K562 (cell line): ENCODE results near the gene SMAD7. TPM values are rescaled to one million over a fixed set of nuclear protein-coding genes. Genes with fewer than 3 reads are reported as not detected.

Source experiments
- ATAC-seq: fragments of 200-7000 bp; cut with Tn5 transposase; 3 replicates; pipeline ENCODE4 v1.9.1; 2020; ENCODE audit warnings: moderate library complexity
- BruUV-seq: library from RNA; stranded (reverse); fragments of 400-500 nt; replicated peaks from 2 replicates; lab custom pipeline; 2021; lab: Mats Ljungman, UMichigan
- CTCF ChIA-PET: fragments of 300-600 bp; formaldehyde crosslinking; extraction: SDS; loops from one replicate; lab custom pipeline; 2021; ENCODE audit warnings: low intra/inter-chr PET ratio; lab: Yijun Ruan, JAX
- POLR2A ChIA-PET: fragments of 300-600, 350-650 bp; sonication (Branson Sonifier 250); formaldehyde crosslinking; extraction: SDS; loops from one replicate; lab custom pipeline; 2021; ENCODE audit warnings: antibody characterized with exemption, inconsistent platforms; lab: Yijun Ruan, JAX
- DNase-seq, 4 experiments: peaks; one replicate each; pipeline versions ENCODE4 v3.0.0 to v3.0.0-alpha.2; 2011 to 2018; ENCODE audit warnings: low spot score in 3 of 4, mixed read lengths in 3 of 4; ENCODE audit errors: extremely low read depth in 1 of 4
- FAIRE-seq: peaks from 2 replicates; lab custom pipeline; 2011; peaks lifted over from hg19 to GRCh38; lab: Jason Lieb, UNC
- H2AFZ ChIP-seq: 2 replicates; pipeline ENCODE4 v1.6.0; 2011; ENCODE audit warnings: low read depth, low read length, control low read depth, inconsistent platforms
- H3K27ac ChIP-seq: fragments of 200-600 bp; 3 replicates; pipeline ENCODE4 v1.8.0; 2011; ENCODE audit warnings: low read depth, mild to moderate bottlenecking, control low read depth, inconsistent platforms, low read length, moderate library complexity, mixed read lengths; ENCODE audit errors: extremely low read depth
- H3K27me3 ChIP-seq, 2 experiments: fragments of 300-600 bp in 1 of 2; 2 replicates in 1 of 2; 3 replicates in 1 of 2; pipeline versions ENCODE4 v1.6.0 to v1.8.0; 2011; ENCODE audit warnings: inconsistent platforms in 2 of 2, low read length in 2 of 2, mild to moderate bottlenecking in 1 of 2, mixed read lengths in 1 of 2, moderate library complexity in 1 of 2; ENCODE audit not compliant: control insufficient read depth in 2 of 2, insufficient read depth in 2 of 2
- H3K36me3 ChIP-seq: fragments of 300-600 bp; 3 replicates; pipeline ENCODE4 v1.8.0; 2011; ENCODE audit warnings: mild to moderate bottlenecking, low read length, inconsistent platforms; ENCODE audit not compliant: control insufficient read depth, insufficient read depth
- H3K4me1 ChIP-seq, 2 experiments: fragments of 200-600 bp in 1 of 2; replicated peaks in 1 of 2; 2 replicates in 1 of 2; 3 replicates in 1 of 2; pipeline versions ENCODE4 v1.5.1 to v1.8.0; 2011; ENCODE audit warnings: inconsistent platforms in 2 of 2, low read length in 2 of 2, mild to moderate bottlenecking in 1 of 2, mixed read lengths in 1 of 2, moderate library complexity in 1 of 2; ENCODE audit not compliant: control insufficient read depth in 2 of 2, insufficient read depth in 2 of 2
- H3K4me2 ChIP-seq: 2 replicates; pipeline ENCODE4 v1.6.1; 2011; ENCODE audit warnings: low read length, control low read depth, inconsistent platforms, mixed read lengths; ENCODE audit not compliant: insufficient read depth
- H3K4me3 ChIP-seq: fragments of 200-600 bp; sonication (generic), shearing (Covaris generic); 2 replicates; pipeline ENCODE4 v1.5.1; 2016; ENCODE audit warnings: control low read depth, inconsistent platforms
- H3K79me2 ChIP-seq: fragments of 200-600 bp; 3 replicates; pipeline ENCODE4 v1.8.0; 2011; ENCODE audit warnings: low read length, inconsistent platforms; ENCODE audit not compliant: control insufficient read depth, insufficient read depth
- H3K9ac ChIP-seq, 2 experiments: 2 replicates each; pipeline versions ENCODE4 v1.6.0 to v1.6.1; 2011; ENCODE audit warnings: low read depth in 2 of 2, low read length in 2 of 2, control low read depth in 1 of 2, inconsistent platforms in 1 of 2, mild to moderate bottlenecking in 1 of 2, mixed read lengths in 1 of 2; ENCODE audit not compliant: insufficient read depth in 1 of 2
- H3K9me1 ChIP-seq: one replicate; pipeline ENCODE4 v1.6.0; 2011; ENCODE audit warnings: inconsistent platforms, mild to moderate bottlenecking, low read length, moderate library complexity; ENCODE audit not compliant: control insufficient read depth, insufficient read depth
- H3K9me3 ChIP-seq: replicated peaks from 2 replicates; pipeline ENCODE4 v1.5.1; 2011; ENCODE audit warnings: low read depth, low read length, inconsistent platforms; ENCODE audit not compliant: control insufficient read depth, insufficient read depth
- H4K20me1 ChIP-seq: replicated peaks from 2 replicates; pipeline ENCODE4 v1.6.1; 2011; ENCODE audit warnings: low read length, inconsistent platforms, mixed read lengths; ENCODE audit not compliant: control insufficient read depth, insufficient read depth
- ADNP ChIP-seq: fragments of 200-800 bp; sonication (Bioruptor generic); IDR thresholded peaks from 2 replicates; pipeline ENCODE4 v1.6.1; 2016; ENCODE audit warnings: missing genetic modification characterization, missing compliant biosample characterization
- FOSL1 ChIP-seq: fragments of 200-800 bp; sonication (Bioruptor generic); conservative IDR thresholded peaks from 2 replicates; pipeline ENCODE4 v1.6.1; 2016; ENCODE audit warnings: missing genetic modification characterization, missing compliant biosample characterization
- KDM2B ChIP-seq: fragments of 250-450 bp; sonication (Bioruptor Pico); IDR thresholded peaks from 2 replicates; pipeline ENCODE4 v1.8.0; 2021; ENCODE audit warnings: mild to moderate bottlenecking, moderate library complexity
- RBM25 ChIP-seq: fragments of 200-400 bp; formaldehyde crosslinking; IDR thresholded peaks from 2 replicates; pipeline ENCODE4 v1.6.1; 2018; ENCODE audit warnings: low read length, low read depth, moderate library complexity; ENCODE audit not compliant: severe bottlenecking
- ZNF239 ChIP-seq: fragments of 250-450 bp; sonication (Bioruptor Pico); IDR thresholded peaks from 2 replicates; pipeline ENCODE4 v1.4.0; 2020; ENCODE audit warnings: mild to moderate bottlenecking
- ZNF668 ChIP-seq: fragments of 250-450 bp; sonication (Bioruptor Pico); IDR thresholded peaks from 2 replicates; pipeline ENCODE4 v1.8.0; 2022; ENCODE audit warnings: mild to moderate bottlenecking, inconsistent platforms
- WGBS: fragments of 100-300 bp; shearing (Covaris generic); methylation state at CpG from one replicate; pipeline ENCODE4 v1.1.6; 2016; ENCODE audit warnings: low coverage, mixed read lengths; ENCODE audit not compliant: insufficient coverage; ENCODE audit errors: missing lambda C conversion rate; 5-methylcytosine and 5-hydroxymethylcytosine counted together
- in situ Hi-C: fragments of 300-500 bp; cut with MboI; formaldehyde crosslinking; loops from 4 replicates; pipeline ENCODE4 v1.15.0; 2018; ENCODE audit warnings: inconsistent platforms, mixed read lengths
- intact Hi-C: fragments of 100-400 bp; cut with micrococcal nuclease; formaldehyde crosslinking; loops from 2 replicates; pipeline ENCODE4 v1.14.2; 2022
- polyA plus RNA-seq, 8 experiments: library from polyadenylated mRNA; depleted of rRNA in 4 of 8; stranded (reverse) in 5 of 8; unstranded in 3 of 8; fragments of >200 nt; fragmentation: Nextera tagmentation in 2 of 8; fragmentation: Illumina TruSeq in 1 of 8; extraction: Ambion mirVana in 2 of 8; extraction: Trizol in 1 of 8; gene quantifications; 2 replicates each; pipeline versions ENCODE4 v1.2.1 to v1.2.3, GENCODE V29; 2011 to 2014; ENCODE audit warnings: inconsistent platforms in 1 of 8, missing spikeins in 1 of 8
- total RNA-seq, 7 experiments: library from RNA; depleted of rRNA in 6 of 7; stranded (reverse); fragments of >200 nt in 6 of 7; fragmentation: Illumina TruSeq in 2 of 7; extraction: Trizol in 2 of 7; gene quantifications; 2 replicates each; pipeline versions ENCODE4 v1.2.1 to v1.2.3, GENCODE V29; 2011 to 2021; ENCODE audit warnings: low replicate concordance in 1 of 7
- TF ChIP-seq, protein P1 (sequence below), 3 experiments: fragments of 200-800 bp in 1 of 3; sonication (Bioruptor generic) in 1 of 3; sonication (generic) in 1 of 3; formaldehyde crosslinking in 1 of 3; IDR thresholded peaks; 2 replicates each; pipeline versions ENCODE4 v1.6.1 to v1.8.0; 2016 to 2022; ENCODE audit warnings: mild to moderate bottlenecking in 2 of 3, missing compliant biosample characterization in 2 of 3, missing genetic modification characterization in 2 of 3, missing genetic modification reagents in 1 of 3
- TF ChIP-seq, protein P2 (sequence below): fragments of 450-650 bp; formaldehyde crosslinking; IDR thresholded peaks from 2 replicates; pipeline ENCODE4 v1.4.0; 2022; ENCODE audit warnings: mild to moderate bottlenecking, moderate library complexity
- TF ChIP-seq, protein P3 (sequence below): fragments of 250-450 bp; sonication (Bioruptor Pico); IDR thresholded peaks from 2 replicates; pipeline ENCODE4 v1.5.0; 2020; ENCODE audit warnings: mild to moderate bottlenecking, borderline replicate concordance

SMAD7 gene
- total and polyA plus RNA-seq, 9 of the 15 experiments (the other 6 are each of a cell fraction or from before 2014, with no cell fraction given): 0.13 to 3.0 (median 1.6) TPM

DNA sequence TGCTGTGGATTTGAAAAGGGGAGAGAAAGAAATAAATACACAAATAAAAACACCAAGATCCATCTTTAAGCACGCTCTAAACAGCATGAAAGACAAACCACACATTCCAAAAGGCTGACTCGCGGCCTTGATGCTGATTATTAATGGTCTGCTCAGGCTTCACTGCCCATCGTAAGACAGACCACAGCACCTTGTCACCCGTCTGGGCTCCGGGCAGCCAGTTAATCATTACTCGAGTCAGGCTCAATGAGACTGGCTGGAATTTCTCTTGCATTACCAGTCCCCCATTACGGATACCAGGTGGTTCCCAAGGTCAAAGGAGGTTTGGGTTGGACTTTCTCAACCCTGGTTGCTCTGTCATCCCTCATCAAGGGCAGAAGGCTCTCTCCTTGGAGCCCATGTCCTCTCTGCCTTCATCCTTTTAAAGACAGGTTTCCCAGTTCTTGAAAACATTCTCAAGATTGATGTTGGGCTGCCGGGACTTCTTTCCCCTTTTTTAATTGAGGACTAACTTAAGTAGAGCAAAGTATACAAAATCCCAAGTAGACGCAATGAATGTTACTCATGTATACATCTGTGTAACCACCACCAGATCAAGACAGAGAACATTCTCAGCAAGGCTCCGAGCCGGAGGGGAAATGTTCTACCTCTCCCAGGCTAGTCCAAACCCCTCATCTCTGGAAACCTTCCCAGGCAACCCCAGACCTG lies 8.1 kb downstream of the SMAD7 start:
- no TSS peak for BruUV-seq
- no peak for ATAC-seq
- ChIA-PET CTCF (no interaction called here), POLR2A (no interaction called here)
- no peak overlapping the region for H3K4me3 ChIP-seq
- peaks cover 8 to 22% of the 10 kb centered on the region in 2 experiments; a peak in 4 of 5 replicates for H3K4me1 ChIP-seq
- WGBS: 67% methylated on average over 6 of the region's 12 CpGs
- no peak overlapping the region for H3K27ac ChIP-seq
- no peaks in the 10 kb centered on the region for H3K27me3 ChIP-seq
- FAIRE-seq: no peak
- no peaks in the 10 kb centered on the region for H4K20me1 ChIP-seq
- TF ChIP-seq RBM25 (no peak), FOSL1 (peak; percentile 22; the same call in 1 of the 2 replicates), ADNP (tag) (no peak), ZNF239 (CRISPR knock-in tag) (no peak), KDM2B (CRISPR knock-in tag) (no peak)
- H3K79me2 ChIP-seq: peaks cover 7% of the 10 kb centered on the region; the same call in 2 of the 3 replicates
- H2AFZ ChIP-seq: no peak overlapping the region
- 0 out of 3 replicates have a peak, but pooled peaks cover 2% of the 10 kb centered on the region for H3K36me3 ChIP-seq
- no peaks in the 10 kb centered on the region for H3K9me3 ChIP-seq
- no peak overlapping the region for H3K4me2 ChIP-seq
- intact Hi-C loops (no loop called here), in situ Hi-C loops (no loop called here)
- no peak overlapping the region for H3K9ac ChIP-seq
- no peak for DNase-seq
- H3K9me1 ChIP-seq: no peaks in the 10 kb centered on the region

DNA sequence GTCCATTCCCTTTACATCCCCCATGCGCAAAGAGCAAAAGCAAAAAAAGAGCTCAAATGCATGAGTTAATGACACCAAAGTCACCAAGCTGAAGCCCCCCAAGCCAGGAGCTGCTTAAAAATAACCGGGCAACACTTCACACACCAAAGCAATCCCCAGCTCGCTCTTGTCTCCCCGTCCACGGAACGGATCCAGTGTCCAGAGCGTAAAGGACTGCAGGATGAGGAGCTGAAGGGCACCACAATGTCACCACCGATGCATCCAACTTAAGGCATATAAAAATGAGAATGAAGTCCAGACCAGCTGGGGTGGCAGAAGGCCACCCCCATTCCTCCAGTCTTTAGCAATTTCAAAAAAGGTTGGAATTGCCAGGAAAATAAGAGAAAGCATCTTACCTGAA lies 8.7 kb downstream of the SMAD7 start:
- DNase-seq: no peak
- in situ Hi-C loops: no loop called here
- intact Hi-C loops: no loop called here
- Histone ChIP-seq H3K4me2 (no peak overlapping the region), H4K20me1 (no peaks in the 10 kb centered on the region), H2AFZ (no peak overlapping the region), H3K36me3 (0 out of 3 replicates have a peak, but pooled peaks cover 2% of the 10 kb centered on the region), H3K9me3 (no peaks in the 10 kb centered on the region), H3K27ac (no peak overlapping the region), H3K79me2 (peaks cover 3% of the 10 kb centered on the region; the same call in 1 of the 3 replicates), H3K9ac (no peak overlapping the region), H3K4me1 (peaks cover 12 to 18% of the 10 kb centered on the region in 2 experiments), H3K27me3 (no peaks in the 10 kb centered on the region), H3K4me3 (no peak overlapping the region), H3K9me1 (no peaks in the 10 kb centered on the region)
- no peak for FAIRE-seq
- ChIA-PET CTCF (no interaction called here), POLR2A (no interaction called here)
- no TSS peak for BruUV-seq
- ATAC-seq: no peak
- 84% methylated on average over 8 of the region's 8 CpGs for WGBS
- no peak for TF ChIP-seq ZNF668
- TF ChIP-seq, protein P1, sequence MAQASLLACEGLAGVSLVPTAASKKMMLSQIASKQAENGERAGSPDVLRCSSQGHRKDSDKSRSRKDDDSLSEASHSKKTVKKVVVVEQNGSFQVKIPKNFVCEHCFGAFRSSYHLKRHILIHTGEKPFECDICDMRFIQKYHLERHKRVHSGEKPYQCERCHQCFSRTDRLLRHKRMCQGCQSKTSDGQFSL (CRISPR knock-in tag; IDR thresholded peaks at IDR 0.05): no peak
- TF ChIP-seq, protein P1 (tag; IDR thresholded peaks at IDR 0.05): no peak
- TF ChIP-seq, protein P2, sequence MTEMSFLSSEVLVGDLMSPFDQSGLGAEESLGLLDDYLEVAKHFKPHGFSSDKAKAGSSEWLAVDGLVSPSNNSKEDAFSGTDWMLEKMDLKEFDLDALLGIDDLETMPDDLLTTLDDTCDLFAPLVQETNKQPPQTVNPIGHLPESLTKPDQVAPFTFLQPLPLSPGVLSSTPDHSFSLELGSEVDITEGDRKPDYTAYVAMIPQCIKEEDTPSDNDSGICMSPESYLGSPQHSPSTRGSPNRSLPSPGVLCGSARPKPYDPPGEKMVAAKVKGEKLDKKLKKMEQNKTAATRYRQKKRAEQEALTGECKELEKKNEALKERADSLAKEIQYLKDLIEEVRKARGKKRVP: no peak
- TF ChIP-seq, protein P3, sequence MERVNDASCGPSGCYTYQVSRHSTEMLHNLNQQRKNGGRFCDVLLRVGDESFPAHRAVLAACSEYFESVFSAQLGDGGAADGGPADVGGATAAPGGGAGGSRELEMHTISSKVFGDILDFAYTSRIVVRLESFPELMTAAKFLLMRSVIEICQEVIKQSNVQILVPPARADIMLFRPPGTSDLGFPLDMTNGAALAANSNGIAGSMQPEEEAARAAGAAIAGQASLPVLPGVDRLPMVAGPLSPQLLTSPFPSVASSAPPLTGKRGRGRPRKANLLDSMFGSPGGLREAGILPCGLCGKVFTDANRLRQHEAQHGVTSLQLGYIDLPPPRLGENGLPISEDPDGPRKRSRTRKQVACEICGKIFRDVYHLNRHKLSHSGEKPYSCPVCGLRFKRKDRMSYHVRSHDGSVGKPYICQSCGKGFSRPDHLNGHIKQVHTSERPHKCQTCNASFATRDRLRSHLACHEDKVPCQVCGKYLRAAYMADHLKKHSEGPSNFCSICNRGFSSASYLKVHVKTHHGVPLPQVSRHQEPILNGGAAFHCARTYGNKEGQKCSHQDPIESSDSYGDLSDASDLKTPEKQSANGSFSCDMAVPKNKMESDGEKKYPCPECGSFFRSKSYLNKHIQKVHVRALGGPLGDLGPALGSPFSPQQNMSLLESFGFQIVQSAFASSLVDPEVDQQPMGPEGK: no peak
